Neuronal stem cell (in vitro differentiated cells): ENCODE measurements around the gene TIMP3.

ENCODE experiments used
- DNase-seq: peaks from one replicate; pipeline ENCODE4 v3.0.0-alpha.2; 2013; ENCODE audit warnings: low spot score
- H2AFZ ChIP-seq: one replicate; pipeline ENCODE4 v1.6.1; 2013; ENCODE audit warnings: mild to moderate bottlenecking, low read length, inconsistent platforms
- H2AK5ac ChIP-seq: 2 replicates; pipeline ENCODE4 v1.6.1; 2013; ENCODE audit warnings: low read depth, mild to moderate bottlenecking, inconsistent platforms, low read length, moderate library complexity, mixed read lengths
- H2BK120ac ChIP-seq: 2 replicates; pipeline ENCODE4 v1.6.1; 2013; ENCODE audit warnings: low read depth, mild to moderate bottlenecking, inconsistent platforms, low read length, moderate library complexity, mixed read lengths
- H2BK12ac ChIP-seq: one replicate; pipeline ENCODE4 v1.6.1; 2013; ENCODE audit warnings: low read length, inconsistent platforms
- H2BK15ac ChIP-seq: 2 replicates; pipeline ENCODE4 v1.6.1; 2013; ENCODE audit warnings: mild to moderate bottlenecking, low read length, inconsistent platforms, mixed read lengths
- H2BK5ac ChIP-seq: one replicate; pipeline ENCODE4 v1.6.1; 2013; ENCODE audit warnings: inconsistent platforms, mild to moderate bottlenecking, low read length, moderate library complexity
- H3K14ac ChIP-seq: one replicate; pipeline ENCODE4 v1.6.1; 2013; ENCODE audit warnings: low read length, inconsistent platforms
- H3K18ac ChIP-seq: 2 replicates; pipeline ENCODE4 v1.6.1; 2013; ENCODE audit warnings: low read length, inconsistent platforms
- H3K23ac ChIP-seq: 2 replicates; pipeline ENCODE4 v1.6.1; 2013; ENCODE audit warnings: low read depth, mild to moderate bottlenecking, mixed read lengths, low read length, inconsistent platforms; ENCODE audit not compliant: poor library complexity
- H3K27ac ChIP-seq: replicated peaks from 3 replicates; pipeline ENCODE4 v1.5.1; 2013; ENCODE audit warnings: low read length, inconsistent platforms
- H3K27me3 ChIP-seq, 3 experiments: 2 replicates each; pipeline ENCODE4 v1.6.1; 2013; ENCODE audit warnings: low read length in 3 of 3, mild to moderate bottlenecking in 2 of 3, inconsistent platforms in 1 of 3, low read depth in 1 of 3, mixed read lengths in 1 of 3, moderate library complexity in 1 of 3; ENCODE audit not compliant: control insufficient read depth in 3 of 3, insufficient read depth in 3 of 3
- H3K36me3 ChIP-seq, 2 donors: replicated peaks in 1 of 2; 2 replicates each; pipeline ENCODE4 v1.6.1; 2013; ENCODE audit warnings: low read length in 2 of 2; ENCODE audit not compliant: control insufficient read depth in 2 of 2, insufficient read depth in 2 of 2
- H3K4ac ChIP-seq: 2 replicates; pipeline ENCODE4 v1.6.1; 2013; ENCODE audit warnings: inconsistent platforms, mild to moderate bottlenecking, low read length, moderate library complexity
- H3K4me1 ChIP-seq, 2 donors: 1 replicate in 1 of 2; 2 replicates in 1 of 2; pipeline ENCODE4 v1.6.1; 2013; ENCODE audit warnings: low read length in 2 of 2, low read depth in 1 of 2; ENCODE audit not compliant: control insufficient read depth in 2 of 2, insufficient read depth in 1 of 2
- H3K4me2 ChIP-seq: one replicate; pipeline ENCODE4 v1.6.1; 2013; ENCODE audit warnings: mild to moderate bottlenecking, low read length, inconsistent platforms; ENCODE audit not compliant: insufficient read depth, poor library complexity, severe bottlenecking
- H3K4me3 ChIP-seq, 2 donors: 2 replicates each; pipeline ENCODE4 v1.5.1; 2013; ENCODE audit warnings: low read length in 2 of 2, mild to moderate bottlenecking in 2 of 2, inconsistent platforms in 1 of 2, moderate library complexity in 1 of 2
- H3K79me1 ChIP-seq: one replicate; pipeline ENCODE4 v1.6.1; 2013; ENCODE audit warnings: low read depth, mild to moderate bottlenecking, inconsistent platforms, low read length, moderate library complexity
- H3K9ac ChIP-seq: one replicate; pipeline ENCODE4 v1.6.1; 2013; ENCODE audit warnings: mild to moderate bottlenecking, low read depth, low read length, inconsistent platforms; ENCODE audit not compliant: poor library complexity
- H3K9me3 ChIP-seq, 2 donors: replicated peaks in 1 of 2; 2 replicates each; pipeline versions ENCODE3 to v1.6.1; 2013; ENCODE audit warnings: low read length in 2 of 2, mild to moderate bottlenecking in 2 of 2, inconsistent platforms in 1 of 2, low read depth in 1 of 2, mixed read lengths in 1 of 2, moderate library complexity in 1 of 2; ENCODE audit not compliant: control insufficient read depth in 2 of 2, insufficient read depth in 1 of 2
- H4K8ac ChIP-seq: one replicate; pipeline ENCODE4 v1.6.1; 2013; ENCODE audit warnings: low read depth, mild to moderate bottlenecking, inconsistent platforms, low read length, moderate library complexity
- H4K91ac ChIP-seq: one replicate; pipeline ENCODE4 v1.6.1; 2013; ENCODE audit warnings: low read length, low read depth, mild to moderate bottlenecking, inconsistent platforms; ENCODE audit not compliant: poor library complexity
- WGBS, 2 donors: extraction: QIAGEN DNeasy Blood & Tissue Kit; methylation state at CpG; one replicate each; pipeline ENCODE4 v1.1.7; 2013; ENCODE audit warnings: missing lambda C conversion rate in 2 of 2, mixed read lengths in 1 of 2; ENCODE audit not compliant: insufficient read length in 2 of 2, insufficient replicate concordance in 1 of 2; ENCODE audit errors: extremely low coverage in 2 of 2; 5-methylcytosine and 5-hydroxymethylcytosine counted together

The TIMP3 gene

DNA sequence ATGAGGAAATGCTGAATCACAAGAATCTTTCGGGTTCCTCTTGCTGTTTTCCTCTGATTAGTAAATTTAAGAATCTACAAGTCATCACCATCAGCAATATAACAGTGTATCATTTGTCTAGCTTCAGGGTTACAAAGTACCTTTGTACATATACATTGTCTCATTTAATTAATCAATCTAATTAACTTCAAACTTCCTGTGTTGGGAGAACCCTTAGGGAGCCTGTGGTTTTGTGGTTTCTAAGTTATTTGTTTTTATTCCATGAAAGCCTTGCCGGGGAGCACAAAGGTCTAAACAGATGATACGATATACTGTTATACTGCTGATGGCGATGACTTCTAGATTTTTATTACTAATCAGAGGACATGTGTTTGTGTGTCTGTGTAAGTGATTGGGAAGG lies 41.0 kb downstream of the TIMP3 start:
- Histone ChIP-seq H3K14ac (no peak overlapping the region), H4K8ac (no peak overlapping the region), H3K4me2 (no peak overlapping the region), H3K4me1 (peaks cover 0 to 7% of the 10 kb centered on the region in 2 donors), H3K9me3 (no peaks in the 10 kb centered on the region), H2BK12ac (no peak overlapping the region), H3K36me3 (no peaks in the 10 kb centered on the region), H3K9ac (no peak overlapping the region), H2BK15ac (no peak overlapping the region), H2BK120ac (no peak overlapping the region), H4K91ac (no peak overlapping the region), H3K4ac (no peak overlapping the region), H3K18ac (no peak overlapping the region), H3K27ac (no peak overlapping the region), H2AFZ (no peak overlapping the region), H3K23ac (no peak overlapping the region), H2BK5ac (no peak overlapping the region), H3K4me3 (no peak overlapping the region), H2AK5ac (no peak overlapping the region), H3K27me3 (no peaks in the 10 kb centered on the region), H3K79me1 (no peaks in the 10 kb centered on the region)
- no peak for DNase-seq
- no CpG with 5 or more reads among the region's 4 CpGs for WGBS, 2 donors

DNA sequence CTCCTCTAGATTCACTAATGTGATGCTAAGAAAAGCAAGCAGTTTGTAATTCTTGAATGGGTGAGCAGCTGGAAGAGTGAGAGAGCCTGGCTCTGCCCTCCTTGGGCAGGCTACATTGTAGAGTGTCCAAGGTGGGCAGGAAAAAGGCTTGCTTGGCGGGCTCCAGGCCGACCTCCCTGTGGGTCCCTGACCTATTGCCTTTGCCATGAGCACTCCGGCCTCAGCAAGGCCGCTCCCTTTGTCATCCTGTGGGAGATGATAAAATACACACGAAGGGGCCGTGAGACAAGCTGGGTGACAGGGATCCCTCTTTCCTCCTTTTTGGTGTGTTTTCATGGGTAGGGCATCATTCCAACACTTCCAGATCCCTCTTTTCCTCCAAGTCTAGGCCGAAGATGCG lies 41.8 kb downstream of the TIMP3 start:
- no peak overlapping the region for H3K23ac ChIP-seq
- H3K4ac ChIP-seq, result no peak overlapping the region
- no peaks in the 10 kb centered on the region for H3K36me3 ChIP-seq
- peaks cover 0 to 7% of the 10 kb centered on the region in 2 donors for H3K4me1 ChIP-seq
- DNase-seq, result no peak
- H3K27me3 ChIP-seq, result no peaks in the 10 kb centered on the region
- no peak overlapping the region for H2AFZ ChIP-seq
- no peak overlapping the region for H4K8ac ChIP-seq
- no peak overlapping the region for H3K4me2 ChIP-seq
- H2AK5ac ChIP-seq, result no peak overlapping the region
- H3K9me3 ChIP-seq, result no peaks in the 10 kb centered on the region
- H2BK120ac ChIP-seq, result no peak overlapping the region
- H4K91ac ChIP-seq, result no peak overlapping the region
- no peak overlapping the region for H2BK5ac ChIP-seq
- no peak overlapping the region for H3K14ac ChIP-seq
- no peak overlapping the region for H2BK12ac ChIP-seq
- no peak overlapping the region for H3K9ac ChIP-seq
- H3K27ac ChIP-seq, result no peak overlapping the region
- WGBS, 2 donors, result no CpG with 5 or more reads among the region's 8 CpGs
- H3K79me1 ChIP-seq, result no peaks in the 10 kb centered on the region
- H3K4me3 ChIP-seq, result no peak overlapping the region
- H2BK15ac ChIP-seq, result no peak overlapping the region
- H3K18ac ChIP-seq, result no peak overlapping the region

GRCh38 chr22:32844251-32844650 lies 42.7 kb downstream of the TIMP3 start:
- Histone ChIP-seq H3K36me3 (no peaks in the 10 kb centered on the region), H3K18ac (no peak overlapping the region), H2BK5ac (no peak overlapping the region), H4K8ac (no peak overlapping the region), H2AK5ac (no peak overlapping the region), H2AFZ (no peak overlapping the region), H3K4me1 (peaks cover 0 to 7% of the 10 kb centered on the region in 2 donors), H3K9me3 (no peaks in the 10 kb centered on the region), H3K14ac (no peak overlapping the region), H2BK120ac (no peak overlapping the region), H3K79me1 (no peaks in the 10 kb centered on the region), H2BK12ac (no peak overlapping the region), H3K4me2 (no peak overlapping the region), H3K4ac (no peak overlapping the region), H4K91ac (no peak overlapping the region), H3K27me3 (no peaks in the 10 kb centered on the region), H3K23ac (no peak overlapping the region), H3K4me3 (no peak overlapping the region), H2BK15ac (no peak overlapping the region), H3K27ac (no peak overlapping the region), H3K9ac (no peak overlapping the region)
- no peak for DNase-seq
- WGBS, 2 donors, result no CpG with 5 or more reads among the region's 1 CpG

- no peak overlapping the region for H2BK120ac ChIP-seq
- H4K91ac ChIP-seq, result no peak overlapping the region
- no peaks in the 10 kb centered on the region for H3K9me3 ChIP-seq
- no peaks in the 10 kb centered on the region for H3K79me1 ChIP-seq
- no peaks in the 10 kb centered on the region for H3K36me3 ChIP-seq
- H3K23ac ChIP-seq, result no peak overlapping the region
- no peak overlapping the region for H4K8ac ChIP-seq
- H3K9ac ChIP-seq, result no peak overlapping the region
- no peak overlapping the region for H2BK5ac ChIP-seq
- no peak overlapping the region for H3K4me3 ChIP-seq
- no peak overlapping the region for H2BK15ac ChIP-seq
- H3K27ac ChIP-seq, result no peak overlapping the region
- H3K4ac ChIP-seq, result no peak overlapping the region
- no peak overlapping the region for H2AK5ac ChIP-seq
- no peaks in the 10 kb centered on the region for H3K27me3 ChIP-seq
- no peak overlapping the region for H3K14ac ChIP-seq
- no peak overlapping the region for H2AFZ ChIP-seq
- H3K4me1 ChIP-seq, result no peaks in the 10 kb centered on the region
- no peak overlapping the region for H3K18ac ChIP-seq
- no peak for DNase-seq
- whole genome bisulfite sequencing, 2 donors, result no CpG with 5 or more reads among the region's 14 CpGs
- H3K4me2 ChIP-seq, result no peak overlapping the region
- H2BK12ac ChIP-seq, result no peak overlapping the region
These were observed 45.4 kb downstream of the TIMP3 start for GRCh38 chr22:32846780-32847491.
